Adipocyte (in vitro differentiated cells): ENCODE results near the gene CGNL1.

ENCODE experiments used
- DNase-seq: peaks from one replicate; pipeline ENCODE4 v3.0.0-alpha.2; 2015; ENCODE audit warnings: low read depth
- H3K27me3 ChIP-seq: replicated peaks from 2 replicates; pipeline ENCODE4 v1.7.0; 2013; ENCODE audit warnings: mild to moderate bottlenecking, low read length, moderate library complexity; ENCODE audit not compliant: control insufficient read depth, insufficient read depth
- H3K36me3 ChIP-seq: 2 replicates; pipeline ENCODE4 v1.7.0; 2013; ENCODE audit warnings: low read length, mild to moderate bottlenecking, moderate library complexity; ENCODE audit not compliant: control insufficient read depth, insufficient read depth, severe bottlenecking
- H3K4me1 ChIP-seq: 2 replicates; pipeline ENCODE4 v1.7.0; 2013; ENCODE audit warnings: mild to moderate bottlenecking, low read length, moderate library complexity; ENCODE audit not compliant: control insufficient read depth, insufficient read depth
- H3K4me3 ChIP-seq: 2 replicates; pipeline ENCODE4 v1.7.0; 2013; ENCODE audit warnings: mild to moderate bottlenecking, low read length, moderate library complexity
- H3K9ac ChIP-seq: 2 replicates; pipeline ENCODE4 v1.7.0; 2013; ENCODE audit warnings: mild to moderate bottlenecking, low read length, moderate library complexity
- H3K9me3 ChIP-seq: 2 replicates; pipeline ENCODE4 v1.7.0; 2013; ENCODE audit warnings: mild to moderate bottlenecking, low read length, moderate library complexity; ENCODE audit not compliant: control insufficient read depth

The CGNL1 gene

DNA sequence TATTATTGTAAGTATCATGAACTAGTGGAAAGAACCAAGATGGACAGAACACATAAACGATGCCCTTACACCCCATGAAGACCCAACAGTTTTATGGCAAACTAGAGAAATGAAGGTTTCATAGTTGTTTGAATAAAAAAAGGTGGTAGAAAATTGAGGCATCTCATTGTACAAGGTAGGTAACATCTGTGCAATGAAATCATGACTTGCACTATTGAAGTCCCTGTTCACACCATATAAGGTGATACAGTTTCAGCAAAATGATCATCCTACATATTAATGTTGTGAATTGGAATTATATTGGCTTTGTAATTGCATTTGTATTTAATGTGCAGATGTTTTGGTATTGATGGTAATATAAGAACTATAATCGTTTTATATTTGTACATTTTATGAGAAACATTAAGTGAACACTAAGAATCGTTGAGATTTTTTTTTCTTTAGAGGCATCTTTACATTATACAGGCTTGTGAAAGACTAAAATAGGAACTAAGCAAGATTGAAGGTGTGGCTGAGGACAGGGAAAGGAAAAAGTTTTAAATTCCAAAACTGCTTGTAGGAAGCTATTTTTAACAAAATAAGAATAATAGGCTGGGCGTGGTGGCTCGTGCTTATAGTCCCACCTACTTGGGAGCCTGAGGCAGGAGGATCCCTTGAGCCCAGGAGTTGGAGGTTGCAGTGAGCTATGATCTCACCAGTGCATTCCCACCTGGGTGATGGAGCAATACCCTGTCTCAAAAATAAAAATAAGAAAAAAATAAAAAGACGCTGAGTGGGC lies 48.5 kb downstream of the CGNL1 start:
- no peak overlapping the region for H3K9ac ChIP-seq
- H3K27me3 ChIP-seq = peaks cover 8% of the 10 kb centered on the region
- H3K4me1 ChIP-seq = peaks cover 32% of the 10 kb centered on the region
- no peaks in the 10 kb centered on the region for H3K9me3 ChIP-seq
- no peaks in the 10 kb centered on the region for H3K36me3 ChIP-seq
- no peak overlapping the region for H3K4me3 ChIP-seq
- no peak for DNase-seq

DNA sequence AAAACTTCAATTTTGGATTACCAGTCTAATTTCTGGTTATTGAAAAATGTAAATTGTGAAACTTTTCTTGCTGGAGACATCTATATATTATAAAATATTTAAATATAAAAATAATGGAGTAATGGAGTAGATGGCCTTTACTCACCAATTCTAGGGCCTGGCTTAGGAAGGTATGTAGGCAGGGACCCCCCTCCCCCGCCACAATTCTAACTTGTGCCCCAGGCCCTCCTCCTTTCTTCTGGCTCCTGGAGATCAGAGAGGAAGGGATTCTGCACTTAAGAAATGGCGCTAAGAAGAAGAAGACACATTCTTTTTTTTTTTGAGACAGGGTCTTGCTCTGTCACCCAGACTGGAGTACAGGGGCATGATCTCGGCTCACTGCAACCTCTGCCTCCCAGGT lies 49.5 kb downstream of the CGNL1 start:
- Histone ChIP-seq H3K9ac (no peak overlapping the region), H3K9me3 (no peaks in the 10 kb centered on the region), H3K36me3 (no peaks in the 10 kb centered on the region), H3K4me3 (no peak overlapping the region), H3K27me3 (peaks cover 8% of the 10 kb centered on the region), H3K4me1 (peaks cover 32% of the 10 kb centered on the region)
- DNase-seq = no peak

GRCh38 chr15:57427367-57427821 lies 51.1 kb downstream of the CGNL1 start:
- no peaks in the 10 kb centered on the region for H3K36me3 ChIP-seq
- no peaks in the 10 kb centered on the region for H3K9me3 ChIP-seq
- peaks cover 22% of the 10 kb centered on the region for H3K4me1 ChIP-seq
- H3K9ac ChIP-seq = no peak overlapping the region
- H3K4me3 ChIP-seq = no peak overlapping the region
- H3K27me3 ChIP-seq = peaks cover 8% of the 10 kb centered on the region
- peak; percentile 51 for DNase-seq

DNA sequence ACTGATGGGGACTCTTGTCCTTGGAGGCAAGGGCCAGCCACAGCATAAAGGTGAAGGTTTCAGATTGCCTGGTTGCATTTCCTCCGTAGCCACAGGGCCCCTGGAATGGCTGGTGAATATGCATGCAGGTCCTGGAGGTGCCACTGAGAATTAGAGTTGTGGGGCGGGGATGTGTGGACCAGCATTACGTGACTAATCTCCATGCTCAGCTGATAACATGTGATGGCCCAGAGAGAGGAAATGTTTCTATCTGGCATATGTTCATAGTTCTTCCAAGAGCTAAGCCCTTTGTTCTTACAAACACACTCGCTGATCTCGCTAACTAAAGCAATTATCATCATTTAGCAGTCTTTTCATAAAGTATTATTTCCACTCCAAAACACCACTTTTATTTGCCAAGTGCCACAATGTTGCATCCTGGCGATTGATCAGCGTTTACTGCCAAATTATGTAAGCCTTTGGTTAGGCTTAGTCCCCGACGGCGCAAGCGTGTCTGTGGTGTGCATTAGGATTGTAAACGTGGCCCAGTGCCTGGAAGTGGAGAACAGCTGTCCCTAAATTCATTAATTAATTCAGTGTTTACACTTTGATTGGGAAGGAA lies 55.9 kb downstream of the CGNL1 start:
- Histone ChIP-seq H3K9me3 (no peaks in the 10 kb centered on the region), H3K9ac (no peak overlapping the region), H3K36me3 (no peaks in the 10 kb centered on the region), H3K4me1 (peaks cover 13% of the 10 kb centered on the region), H3K4me3 (no peak overlapping the region), H3K27me3 (no peaks in the 10 kb centered on the region)
- DNase-seq = no peak

DNA sequence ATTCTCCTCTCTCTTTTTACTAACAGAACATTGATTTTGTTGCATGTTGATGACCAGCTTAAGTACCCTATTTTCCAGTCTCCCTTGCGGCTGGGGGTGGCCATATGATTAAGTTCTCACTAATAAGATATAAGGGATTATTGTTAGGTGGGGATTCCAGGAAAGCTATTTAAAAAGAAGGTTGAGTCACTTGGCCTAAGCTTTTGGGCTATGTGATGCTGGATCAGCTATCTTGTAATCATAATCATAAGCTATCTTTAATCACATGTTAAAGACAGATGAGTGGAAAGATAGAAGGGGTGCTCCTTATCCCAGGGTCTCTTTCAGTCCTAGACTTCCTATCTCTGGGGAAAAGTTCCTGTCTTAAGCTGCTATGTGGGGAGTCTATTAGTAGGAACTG lies 59.9 kb downstream of the CGNL1 start:
- Histone ChIP-seq H3K4me1 (peaks cover 2% of the 10 kb centered on the region), H3K36me3 (no peaks in the 10 kb centered on the region), H3K27me3 (no peaks in the 10 kb centered on the region), H3K9me3 (no peaks in the 10 kb centered on the region), H3K4me3 (no peak overlapping the region), H3K9ac (no peak overlapping the region)
- DNase-seq = no peak

DNA sequence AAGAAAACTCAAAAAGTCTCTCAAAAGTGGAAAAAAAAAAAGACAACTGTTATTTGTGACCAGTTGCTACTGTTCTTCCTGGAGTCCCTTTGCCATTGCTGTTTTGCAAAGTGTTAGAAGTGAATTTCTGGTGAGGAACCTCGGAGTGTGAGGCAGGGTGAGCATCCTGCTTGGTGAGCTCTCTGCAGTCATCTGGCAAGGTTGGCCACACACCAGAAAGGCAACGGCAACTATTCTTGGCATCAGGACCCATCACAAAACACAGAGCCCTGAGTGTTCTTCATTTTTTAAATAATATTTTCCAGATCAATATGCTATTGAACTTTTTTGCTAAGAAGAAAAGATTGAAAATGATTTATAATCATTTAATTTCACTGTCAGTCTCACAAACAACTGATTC lies 60.7 kb downstream of the CGNL1 start:
- Histone ChIP-seq H3K36me3 (no peaks in the 10 kb centered on the region), H3K9ac (no peak overlapping the region), H3K4me3 (no peak overlapping the region), H3K9me3 (no peaks in the 10 kb centered on the region), H3K4me1 (peaks cover 5% of the 10 kb centered on the region), H3K27me3 (no peaks in the 10 kb centered on the region)
- DNase-seq = no peak

- Histone ChIP-seq H3K36me3 (no peaks in the 10 kb centered on the region), H3K9ac (no peak overlapping the region), H3K4me3 (no peak overlapping the region), H3K27me3 (no peaks in the 10 kb centered on the region), H3K4me1 (peaks cover 5% of the 10 kb centered on the region), H3K9me3 (no peaks in the 10 kb centered on the region)
- no peak for DNase-seq
Measured at GRCh38 chr15:57437564-57437963, 61.3 kb downstream of the CGNL1 start.

- no peak for DNase-seq
- H3K9me3 ChIP-seq = no peaks in the 10 kb centered on the region
- H3K27me3 ChIP-seq = no peaks in the 10 kb centered on the region
- H3K4me1 ChIP-seq = peaks cover 5% of the 10 kb centered on the region
- H3K4me3 ChIP-seq = no peak overlapping the region
- no peaks in the 10 kb centered on the region for H3K36me3 ChIP-seq
- H3K9ac ChIP-seq = no peak overlapping the region
Measured at GRCh38 chr15:57438166-57438565, 61.9 kb downstream of the CGNL1 start.

GRCh38 chr15:57439128-57440027 lies 63.1 kb downstream of the CGNL1 start:
- Histone ChIP-seq H3K9me3 (no peaks in the 10 kb centered on the region), H3K9ac (no peak overlapping the region), H3K36me3 (no peaks in the 10 kb centered on the region), H3K4me3 (no peak overlapping the region), H3K27me3 (no peaks in the 10 kb centered on the region), H3K4me1 (peaks cover 5% of the 10 kb centered on the region)
- DNase-seq = no peak

GRCh38 chr15:57440167-57440566 lies 63.9 kb downstream of the CGNL1 start:
- no peak overlapping the region for H3K9ac ChIP-seq
- H3K9me3 ChIP-seq = no peaks in the 10 kb centered on the region
- H3K36me3 ChIP-seq = no peaks in the 10 kb centered on the region
- no peaks in the 10 kb centered on the region for H3K27me3 ChIP-seq
- peaks cover 5% of the 10 kb centered on the region for H3K4me1 ChIP-seq
- no peak overlapping the region for H3K4me3 ChIP-seq
- no peak for DNase-seq

- no peak overlapping the region for H3K9ac ChIP-seq
- no peaks in the 10 kb centered on the region for H3K9me3 ChIP-seq
- H3K4me1 ChIP-seq = peaks cover 5% of the 10 kb centered on the region
- H3K36me3 ChIP-seq = no peaks in the 10 kb centered on the region
- no peaks in the 10 kb centered on the region for H3K27me3 ChIP-seq
- H3K4me3 ChIP-seq = no peak overlapping the region
- DNase-seq = peak; percentile 78
Measured at GRCh38 chr15:57440799-57441198, 64.5 kb downstream of the CGNL1 start.
